ENCODE measurements around the gene LARP1.

LARP1 gene

DNA sequence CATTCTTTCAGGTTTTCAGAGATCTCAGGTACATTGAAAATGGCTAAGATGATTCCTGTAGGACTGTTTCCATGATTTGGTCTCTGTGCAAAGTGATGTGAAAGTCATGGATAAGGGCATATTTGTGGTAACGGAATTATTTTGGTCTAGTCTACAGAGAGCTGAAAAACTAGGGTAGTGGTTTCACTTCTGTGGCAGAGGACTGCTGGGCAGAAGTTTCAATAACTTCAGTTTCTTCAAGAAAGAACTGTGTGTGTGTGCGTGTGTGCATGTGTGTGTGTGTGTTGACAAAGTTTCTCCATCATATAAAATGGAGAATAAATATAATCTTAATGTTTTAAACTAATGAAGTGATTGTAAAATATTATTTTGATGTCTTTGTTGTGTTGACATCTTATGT is 107.6 kb downstream of the LARP1 start:
- no peak for DNase-seq

DNA sequence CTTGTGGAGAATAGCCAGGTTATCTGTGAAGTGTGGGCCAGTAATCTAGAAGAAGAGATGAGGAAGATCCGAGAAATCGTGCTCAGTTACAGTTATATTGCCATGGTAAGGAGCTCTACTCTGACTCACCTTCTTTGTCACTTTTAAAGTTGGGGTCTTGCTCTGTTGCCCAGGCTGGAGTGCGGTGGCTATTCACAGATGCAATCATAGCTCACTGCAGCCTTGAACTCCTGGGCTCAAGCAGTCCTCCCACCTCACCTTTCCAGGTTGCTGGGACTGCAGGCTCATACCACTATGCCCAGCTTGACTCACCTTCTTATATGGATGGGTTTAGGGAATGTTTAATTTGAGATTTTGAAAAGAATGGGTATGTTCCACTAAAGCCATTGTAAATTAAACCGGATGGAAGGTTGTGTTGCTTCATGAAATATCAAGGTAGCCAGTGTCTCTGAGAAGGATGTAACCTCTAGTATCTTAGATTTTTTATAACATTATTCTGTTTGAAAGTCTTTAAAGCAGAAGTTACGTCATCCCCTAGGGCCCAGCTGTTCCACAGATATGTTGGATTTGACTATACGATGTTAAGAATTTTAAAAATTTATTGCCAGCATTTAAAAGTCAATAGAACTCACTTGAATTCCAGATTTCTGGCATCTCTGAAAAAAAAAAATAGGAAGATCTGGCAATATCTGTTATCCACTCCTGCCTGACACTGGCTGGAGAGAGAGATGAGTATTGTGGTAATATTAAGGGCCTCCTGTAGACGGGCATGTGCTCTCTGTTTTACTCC is 108.3 kb downstream of the LARP1 start:
- DNase-seq = no peak

DNA sequence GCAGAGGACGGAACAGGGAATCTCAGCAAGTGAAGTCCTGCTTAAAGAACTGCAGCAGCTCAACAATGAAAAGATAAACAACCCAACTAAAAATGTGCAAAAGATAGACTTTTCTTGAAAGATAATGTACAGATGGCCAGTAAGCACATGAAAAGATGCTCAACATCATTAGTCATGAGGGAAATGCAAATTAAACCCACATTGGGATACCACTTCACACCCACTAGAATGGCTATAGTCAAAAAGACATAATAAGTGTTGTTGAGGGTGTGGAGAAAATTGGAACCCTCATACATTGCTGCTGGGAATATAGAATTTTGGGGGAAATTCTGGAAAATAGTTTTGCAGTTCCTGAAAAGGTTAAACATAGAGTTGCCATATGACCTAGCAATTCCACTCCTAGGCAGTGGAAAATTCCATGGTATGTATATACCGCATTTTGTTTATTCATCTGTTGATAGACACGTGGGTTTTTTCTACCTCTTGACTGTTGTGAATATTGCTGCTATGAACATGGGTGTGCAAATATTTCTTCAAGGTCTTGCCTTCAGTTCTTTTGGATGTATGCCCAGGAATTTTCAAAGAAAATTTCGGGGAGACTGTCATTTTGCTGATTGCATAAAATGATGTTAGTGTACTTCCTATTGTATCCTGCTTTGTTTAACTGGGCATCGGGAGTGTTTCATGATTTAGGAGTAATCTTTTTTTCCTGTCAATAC is 110.4 kb downstream of the LARP1 start:
- no peak for DNase-seq

DNA sequence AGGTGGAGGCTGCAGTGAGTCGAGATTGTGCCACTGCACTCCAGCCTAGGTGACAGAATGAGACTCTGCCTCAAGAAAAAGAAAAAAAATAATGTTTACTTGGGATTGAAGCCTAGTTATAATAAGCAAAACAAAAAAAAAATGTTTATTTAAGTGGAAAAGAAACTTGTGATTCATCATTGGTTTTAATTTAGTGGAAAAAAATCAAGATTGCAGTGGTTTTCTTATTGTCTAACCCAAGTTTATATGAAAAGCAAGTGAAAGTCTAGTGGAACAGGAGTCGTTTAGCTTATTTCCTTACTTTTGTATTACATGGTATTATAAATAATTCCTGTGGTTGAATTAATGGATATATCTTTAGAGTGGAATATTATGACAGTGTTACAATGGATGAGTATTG is 111.7 kb downstream of the LARP1 start:
- no peak for DNase-seq

Data from SW 1271 (cell line).